Measurements from ENCODE around the gene CD96.

The CD96 gene

DNA sequence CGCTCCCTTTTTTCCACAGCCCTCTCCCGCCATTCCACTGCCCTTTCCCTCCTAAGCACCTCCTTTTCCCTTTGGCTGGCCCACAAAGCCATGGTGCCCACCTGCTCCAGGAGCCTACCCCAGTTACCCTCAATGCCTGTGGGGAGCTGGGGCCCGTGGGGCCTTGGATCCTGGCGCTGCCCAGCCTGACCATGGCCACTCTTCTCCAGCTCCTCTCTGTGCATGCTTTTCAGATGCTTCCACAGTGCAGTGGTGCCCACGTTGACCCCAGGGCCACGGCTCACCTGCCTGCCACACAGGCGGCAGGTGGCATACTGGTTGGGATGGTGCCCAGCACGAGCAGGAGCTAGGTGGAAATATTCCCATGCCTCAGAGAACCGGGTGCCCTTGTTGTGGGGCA is 51.7 kb downstream of the CD96 start:
- TF ChIP-seq POLR2A (IDR thresholded peaks at IDR 0.05; ENCODE audit: low read length) (no peak), GATA1 (IDR thresholded peaks at IDR 0.05; ENCODE audit: low read depth, low read length) (no peak)
- no peak for DNase-seq

DNA sequence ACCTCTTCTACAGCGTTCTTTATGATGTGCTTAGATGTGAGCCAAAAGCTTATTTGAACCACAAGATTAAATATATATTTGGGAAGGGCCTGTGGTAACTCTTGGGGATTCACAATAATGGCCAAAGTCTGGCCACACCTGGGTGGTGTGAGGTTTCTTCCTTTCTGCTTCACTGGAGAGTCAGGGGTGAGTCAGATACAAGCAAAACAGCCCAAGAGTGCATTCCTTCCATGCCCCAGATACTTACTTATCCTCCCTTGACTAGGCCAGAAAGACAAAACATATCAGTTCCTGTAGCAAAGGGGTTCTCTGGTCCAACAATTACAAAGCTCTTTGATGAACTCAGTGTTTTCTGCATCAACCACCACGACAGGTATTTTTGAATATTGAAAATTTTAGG is 52.2 kb downstream of the CD96 start:
- DNase-seq: no peak
- no peak for TF ChIP-seq GATA1 (IDR thresholded peaks at IDR 0.05; ENCODE audit: low read depth, low read length)
- TF ChIP-seq POLR2A (IDR thresholded peaks at IDR 0.05; ENCODE audit: low read length): no peak

DNA sequence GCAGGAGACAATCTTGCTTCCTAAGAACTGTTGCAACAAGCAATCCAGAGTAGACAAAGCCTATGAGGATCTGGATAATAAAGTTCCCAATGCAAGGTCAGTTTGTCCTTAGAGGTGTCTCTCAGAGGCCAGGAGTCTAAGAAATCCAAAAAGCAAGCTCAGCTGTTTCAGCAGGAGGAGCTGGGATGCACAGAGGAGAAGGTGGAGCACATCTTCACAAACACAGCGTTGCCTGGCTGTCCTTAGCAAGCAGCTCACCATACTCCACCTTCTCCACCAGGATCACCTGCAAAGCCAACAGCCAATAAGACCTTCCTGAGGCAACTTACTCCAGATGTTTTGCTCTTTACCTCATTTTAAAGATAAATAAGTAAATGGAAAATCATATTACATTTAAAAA is 52.8 kb downstream of the CD96 start:
- no peak for TF ChIP-seq GATA1 (IDR thresholded peaks at IDR 0.05; ENCODE audit: low read depth, low read length)
- no peak for TF ChIP-seq POLR2A (IDR thresholded peaks at IDR 0.05; ENCODE audit: low read length)
- DNase-seq: no peak

DNA sequence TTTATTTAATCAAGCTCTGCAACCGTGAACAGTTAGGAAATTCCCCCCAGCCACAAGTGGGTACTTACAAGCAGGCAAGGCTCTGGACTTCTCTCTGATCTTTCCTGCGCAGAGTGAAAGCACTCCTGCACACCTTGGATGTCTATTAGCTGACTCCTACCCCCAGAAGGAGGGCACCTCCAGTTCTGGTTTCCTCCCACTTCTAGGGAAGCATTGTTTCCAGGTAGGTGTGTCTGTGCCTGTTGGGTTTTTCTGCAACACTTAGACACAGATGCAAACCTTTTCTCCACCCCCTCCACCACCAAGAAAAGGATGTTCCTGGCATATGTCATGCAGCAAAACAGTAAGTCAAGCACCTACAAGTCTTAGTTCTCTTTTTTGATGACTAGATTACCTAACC is 53.2 kb downstream of the CD96 start, which contains the start of gene ZBED2:
Gene ZBED2, minus strand, starts transcription at position 115 of the 400 bp plus-strand sequence. CDS start 1,145 bp downstream, outside the sequence.
- DNase-seq: no peak
- TF ChIP-seq POLR2A (IDR thresholded peaks at IDR 0.05; ENCODE audit: low read length): no peak
- no peak for TF ChIP-seq GATA1 (IDR thresholded peaks at IDR 0.05; ENCODE audit: low read depth, low read length)

DNA sequence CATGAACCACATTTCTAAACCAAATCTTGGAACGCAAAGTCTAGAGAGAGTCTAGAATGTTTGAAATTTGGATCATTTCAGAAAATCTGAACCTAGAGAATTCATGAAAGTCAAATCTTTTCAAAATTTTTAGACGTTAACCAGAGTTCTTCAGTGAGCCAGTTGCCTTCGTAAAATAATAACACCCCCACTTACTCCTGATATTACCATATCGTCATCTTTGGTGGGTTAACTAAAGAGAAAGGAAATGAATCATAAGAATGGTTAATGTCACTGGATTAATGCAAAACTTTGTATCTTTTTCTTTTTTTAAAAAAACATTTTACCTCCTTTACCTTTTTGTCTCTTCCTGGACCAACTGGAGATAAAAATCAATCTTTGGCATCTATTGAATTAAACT is 54.3 kb downstream of the CD96 start:
- DNase-seq: no peak
- TF ChIP-seq POLR2A (IDR thresholded peaks at IDR 0.05; ENCODE audit: low read length): no peak
- no peak for TF ChIP-seq GATA1 (IDR thresholded peaks at IDR 0.05; ENCODE audit: low read depth, low read length)

DNA sequence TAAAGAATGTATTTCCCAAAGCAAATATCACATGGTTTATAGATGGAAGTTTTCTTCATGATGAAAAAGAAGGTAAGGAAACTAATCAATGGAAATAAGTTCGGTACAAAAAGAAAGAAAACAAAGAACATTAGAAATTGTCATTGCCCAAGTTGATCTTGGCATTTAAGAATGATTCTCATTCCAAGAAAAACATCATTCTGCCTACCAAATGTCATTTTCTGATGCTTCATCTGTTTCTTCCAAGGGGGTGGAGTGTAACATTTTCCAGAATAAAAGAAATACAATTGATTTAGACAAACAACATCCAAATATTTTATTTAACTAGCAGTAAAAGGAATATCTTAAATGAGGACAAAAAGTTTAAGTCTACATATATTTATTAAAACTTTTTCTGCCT is 56.1 kb downstream of the CD96 start:
- no peak for DNase-seq
- no peak for TF ChIP-seq GATA1 (IDR thresholded peaks at IDR 0.05; ENCODE audit: low read depth, low read length)
- no peak for TF ChIP-seq POLR2A (IDR thresholded peaks at IDR 0.05; ENCODE audit: low read length)

DNA sequence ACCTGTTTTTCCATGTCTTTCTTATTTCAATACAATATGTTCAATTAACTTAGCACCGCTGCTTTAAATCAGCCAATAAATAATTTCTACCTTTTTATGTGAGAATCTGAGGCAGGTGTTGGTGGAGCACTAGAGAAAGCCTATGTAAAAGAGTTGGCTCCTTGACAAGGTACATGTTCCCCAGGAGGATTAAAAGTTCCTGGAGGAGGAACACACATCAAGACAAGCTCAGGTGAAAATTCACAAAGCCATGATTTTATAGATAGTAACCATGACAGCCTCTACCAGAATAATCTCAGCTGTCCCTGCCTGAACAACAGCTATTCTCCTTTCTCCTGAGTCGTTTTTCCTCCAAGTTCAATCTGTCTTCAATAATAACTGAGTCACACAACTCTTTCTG is 56.6 kb downstream of the CD96 start:
- TF ChIP-seq GATA1 (IDR thresholded peaks at IDR 0.05; ENCODE audit: low read depth, low read length) (no peak), POLR2A (IDR thresholded peaks at IDR 0.05; ENCODE audit: low read length) (no peak)
- DNase-seq: no peak

DNA sequence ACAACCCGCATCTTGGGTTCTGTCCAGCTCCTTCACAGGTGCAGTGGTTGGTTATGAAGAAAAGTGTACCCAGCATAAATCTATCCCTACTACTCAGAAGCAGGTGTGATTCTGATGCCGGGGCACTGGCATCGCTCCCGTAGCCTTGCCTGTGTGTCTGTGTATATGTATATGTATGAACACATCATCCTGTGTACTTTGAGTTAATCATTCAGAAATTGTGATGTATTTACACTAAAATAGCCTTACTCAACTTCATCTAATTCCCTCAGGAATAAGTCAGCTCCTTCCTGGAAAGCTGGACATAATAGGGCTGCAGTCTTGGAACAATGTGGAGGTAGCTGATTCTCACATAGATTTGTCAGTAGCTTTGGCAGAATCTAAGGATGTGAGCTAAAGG is 59.8 kb downstream of the CD96 start:
- TF ChIP-seq POLR2A (IDR thresholded peaks at IDR 0.05; ENCODE audit: low read length) (no peak), GATA1 (IDR thresholded peaks at IDR 0.05; ENCODE audit: low read depth, low read length) (no peak)
- no peak for DNase-seq

DNA sequence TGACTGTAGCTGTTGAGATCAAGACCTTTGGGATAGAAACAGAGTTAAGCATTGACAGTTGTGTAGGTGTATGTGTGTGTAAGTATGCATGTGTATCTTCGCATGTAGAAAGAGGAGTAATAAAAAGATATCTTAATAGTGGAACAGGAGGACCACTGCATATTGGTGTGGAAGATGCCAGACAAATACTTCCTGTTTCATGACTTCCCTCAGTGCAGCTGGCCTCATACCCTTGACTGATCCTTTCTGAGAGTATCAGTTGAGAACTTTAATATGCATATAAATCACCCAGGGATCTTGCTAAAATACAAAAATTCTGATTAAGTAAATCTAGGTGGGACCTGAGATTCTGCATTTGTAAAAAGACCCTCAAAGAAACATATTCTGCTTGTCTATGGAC is 61.7 kb downstream of the CD96 start:
- DNase-seq: no peak
- TF ChIP-seq POLR2A (IDR thresholded peaks at IDR 0.05; ENCODE audit: low read length): no peak
- TF ChIP-seq GATA1 (IDR thresholded peaks at IDR 0.05; ENCODE audit: low read depth, low read length): no peak

DNA sequence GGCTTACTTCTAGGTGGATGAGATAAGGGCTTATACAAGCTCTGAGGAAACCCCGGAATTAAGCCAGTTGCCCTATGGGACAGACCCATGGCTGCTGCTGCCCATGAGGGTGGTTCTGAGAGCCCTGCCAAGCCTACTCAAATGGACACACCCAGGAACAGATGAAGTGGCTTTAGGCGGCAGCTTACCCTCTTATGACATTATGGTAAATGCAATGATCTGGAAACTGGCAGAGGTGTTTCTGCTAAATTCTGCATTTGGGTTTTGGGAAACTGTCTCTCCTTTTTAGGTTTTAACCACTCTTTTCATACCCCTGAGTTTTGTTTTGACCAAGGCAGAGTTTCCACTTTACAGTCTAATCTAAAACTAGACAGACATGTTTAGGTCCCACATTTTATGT is 62.1 kb downstream of the CD96 start:
- TF ChIP-seq POLR2A (IDR thresholded peaks at IDR 0.05; ENCODE audit: low read length) (no peak), GATA1 (IDR thresholded peaks at IDR 0.05; ENCODE audit: low read depth, low read length) (no peak)
- peak in 1 of 2 experiments; percentile 1 for DNase-seq

DNA sequence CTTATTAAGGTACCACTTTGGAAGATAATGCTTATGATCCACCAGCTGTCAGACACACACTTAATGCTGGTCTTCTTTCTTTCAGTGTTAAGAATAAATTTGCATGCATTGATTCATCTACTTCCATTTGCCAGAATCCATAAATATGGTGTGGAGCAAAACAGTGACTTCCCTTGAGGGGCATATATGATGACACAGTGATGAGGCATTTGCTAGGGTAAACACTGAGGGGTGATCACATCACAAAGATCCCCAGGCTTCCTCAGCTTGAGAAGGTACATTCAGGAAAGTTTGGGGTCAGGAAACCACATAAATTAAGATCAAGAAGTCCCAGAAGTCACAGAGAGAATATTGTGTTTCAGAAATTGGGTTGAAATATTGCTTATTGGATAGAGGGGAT is 63.0 kb downstream of the CD96 start:
- TF ChIP-seq GATA1 (IDR thresholded peaks at IDR 0.05; ENCODE audit: low read depth, low read length) (no peak), POLR2A (IDR thresholded peaks at IDR 0.05; ENCODE audit: low read length) (no peak)
- no peak for DNase-seq

DNA sequence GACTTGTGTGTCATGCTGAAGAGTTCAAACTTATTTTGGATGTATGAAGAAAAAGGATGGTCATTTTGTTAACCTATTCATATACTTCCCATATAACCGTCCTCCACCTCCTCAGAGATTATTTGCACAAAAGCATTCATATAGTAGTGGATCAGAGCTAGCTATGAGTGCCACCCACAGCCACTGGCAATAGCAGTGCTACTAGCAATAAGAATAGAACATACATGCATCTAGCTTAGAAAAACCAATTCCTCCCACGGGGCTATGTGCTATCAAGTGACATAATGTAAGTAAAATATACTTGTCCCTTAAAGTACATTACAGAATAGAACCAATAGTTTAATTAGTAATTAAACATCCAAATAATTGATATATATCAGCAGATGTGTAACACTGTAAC is 63.5 kb downstream of the CD96 start:
- TF ChIP-seq GATA1 (IDR thresholded peaks at IDR 0.05; ENCODE audit: low read depth, low read length): no peak
- no peak for TF ChIP-seq POLR2A (IDR thresholded peaks at IDR 0.05; ENCODE audit: low read length)
- no peak for DNase-seq

DNA sequence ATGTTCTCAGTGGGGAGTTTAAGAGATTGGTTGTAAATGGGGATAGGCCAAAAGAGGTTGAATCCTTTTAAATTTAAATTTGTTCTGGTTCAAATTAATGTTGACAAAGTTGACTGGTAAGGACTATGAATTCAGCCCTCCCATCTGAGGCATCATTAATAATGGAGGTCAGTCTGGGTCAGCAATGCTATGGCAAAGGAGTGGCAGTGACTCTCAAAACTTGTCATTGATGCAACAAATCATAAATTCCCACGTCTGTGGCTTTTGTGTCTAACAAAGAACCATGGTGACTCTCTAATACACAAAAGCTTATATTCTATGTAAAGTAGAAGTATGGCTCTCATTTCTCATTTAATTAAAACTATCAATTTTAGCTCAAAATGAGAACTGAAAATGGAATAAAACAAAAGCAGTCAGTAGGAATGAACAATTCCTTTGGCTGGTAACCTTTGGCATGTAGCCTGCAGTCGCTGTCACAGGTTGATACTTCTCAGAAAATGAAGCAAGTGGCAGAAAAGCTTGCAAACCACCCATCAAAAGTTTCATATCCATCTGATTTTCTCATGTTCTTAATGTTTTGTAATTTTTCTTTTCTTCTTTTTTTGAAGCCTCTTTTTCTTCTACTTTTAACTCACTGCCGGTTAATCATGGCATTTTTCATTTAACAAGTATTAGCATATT is 65.4 kb downstream of the CD96 start:
- no peak for DNase-seq
- TF ChIP-seq GATA1 (IDR thresholded peaks at IDR 0.05; ENCODE audit: low read depth, low read length): no peak
- TF ChIP-seq POLR2A (IDR thresholded peaks at IDR 0.05; ENCODE audit: low read length): no peak

DNA sequence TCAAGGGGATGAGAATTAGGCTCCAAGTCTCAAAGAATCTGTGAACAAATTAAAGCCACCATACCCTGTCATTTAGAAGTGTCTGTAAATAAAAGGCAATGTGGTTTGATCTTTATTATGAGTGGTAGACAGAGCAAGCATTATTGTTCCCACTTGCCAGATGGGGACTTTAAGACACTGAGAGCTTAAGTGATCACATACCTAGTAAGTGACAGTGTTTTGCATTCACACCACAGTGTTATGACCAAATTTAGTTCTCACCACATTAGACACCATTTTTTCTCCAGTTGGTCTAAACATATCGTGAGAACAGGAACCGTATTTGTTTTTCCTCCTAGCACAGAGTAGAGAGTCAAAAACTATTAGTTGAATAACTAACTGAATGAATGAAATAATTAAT is 66.4 kb downstream of the CD96 start:
- TF ChIP-seq GATA1 (IDR thresholded peaks at IDR 0.05; ENCODE audit: low read depth, low read length): no peak
- no peak for TF ChIP-seq POLR2A (IDR thresholded peaks at IDR 0.05; ENCODE audit: low read length)
- DNase-seq: no peak

DNA sequence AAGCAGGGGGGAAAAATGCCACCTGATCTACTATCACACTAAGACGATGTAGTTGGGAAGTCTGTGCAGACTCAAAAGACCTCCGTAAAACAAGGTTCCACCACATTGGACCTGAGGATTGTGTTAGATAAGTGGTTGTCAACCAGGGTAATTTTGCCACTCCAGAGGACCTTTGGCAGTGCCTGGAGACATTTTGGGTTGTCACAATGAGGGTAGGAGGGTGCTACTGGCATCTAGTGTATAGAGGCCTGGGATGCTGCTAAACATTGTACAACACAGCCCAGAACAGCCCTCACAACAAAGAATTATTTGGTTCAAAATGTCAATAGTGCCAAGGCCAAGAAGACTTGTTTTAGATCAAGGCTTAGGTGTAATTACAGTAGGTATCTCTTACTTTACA is 67.7 kb downstream of the CD96 start:
- TF ChIP-seq POLR2A (IDR thresholded peaks at IDR 0.05; ENCODE audit: low read length) (no peak), GATA1 (IDR thresholded peaks at IDR 0.05; ENCODE audit: low read depth, low read length) (no peak)

More for the DNA sequence above, 67.7 kb downstream of the CD96 start:
- no peak for DNase-seq
